ENCODE data around the gene DLEU7.

Gene DLEU7

GRCh38 chr13:50842251-50842989, 1.1 kb downstream of the DLEU7 start:
- no peak for DNase-seq

GRCh38 chr13:50841786-50842185, 1.7 kb downstream of the DLEU7 start:
- no peak for DNase-seq

- DNase-seq = no peak
Measured at GRCh38 chr13:50840284-50840683, 3.2 kb downstream of the DLEU7 start.

- no peak for DNase-seq
Measured at GRCh38 chr13:50839828-50840227, 3.7 kb downstream of the DLEU7 start.

GRCh38 chr13:50838701-50839100, 4.8 kb downstream of the DLEU7 start:
- DNase-seq = no peak

- no peak for DNase-seq
Measured at GRCh38 chr13:50838031-50838430, 5.5 kb downstream of the DLEU7 start.

- no peak for DNase-seq
Measured at GRCh38 chr13:50831512-50831911, 12.0 kb downstream of the DLEU7 start.

- DNase-seq = no peak
Measured at GRCh38 chr13:50829896-50830295, 13.6 kb downstream of the DLEU7 start.

GRCh38 chr13:50829226-50829625, 14.3 kb downstream of the DLEU7 start:
- DNase-seq = no peak

- no peak for DNase-seq
Measured at GRCh38 chr13:50826035-50826434, 17.5 kb downstream of the DLEU7 start.

- DNase-seq = no peak
Measured at GRCh38 chr13:50812242-50812641, 31.2 kb downstream of the DLEU7 start.

- DNase-seq = no peak
Measured at GRCh38 chr13:50810998-50811397, 32.5 kb downstream of the DLEU7 start.

- no peak for DNase-seq
Measured at GRCh38 chr13:50810468-50810867, 33.0 kb downstream of the DLEU7 start.

GRCh38 chr13:50809133-50810090, 34.1 kb downstream of the DLEU7 start:
- DNase-seq = no peak

- no peak for DNase-seq
Measured at GRCh38 chr13:50805805-50806204, 37.7 kb downstream of the DLEU7 start.

GRCh38 chr13:50801087-50801931, 42.2 kb downstream of the DLEU7 start:
- peak; percentile 46 for DNase-seq

GRCh38 chr13:50800091-50800739, 43.3 kb downstream of the DLEU7 start:
- DNase-seq = no peak

GRCh38 chr13:50798923-50799322, 44.6 kb downstream of the DLEU7 start:
- no peak for DNase-seq

GRCh38 chr13:50797091-50797490, 46.4 kb downstream of the DLEU7 start:
- DNase-seq = no peak

GRCh38 chr13:50796463-50796862, 47.0 kb downstream of the DLEU7 start:
- DNase-seq = no peak

GRCh38 chr13:50794226-50794625, 49.3 kb downstream of the DLEU7 start:
- no peak for DNase-seq

GRCh38 chr13:50793026-50793425, 50.5 kb downstream of the DLEU7 start:
- no peak for DNase-seq
